AG09319 (cell line): ENCODE data around the gene SART1.

Experiments used
- DNase-seq: peaks from one replicate; pipeline ENCODE4 v3.0.0-alpha.2; 2010; ENCODE audit warnings: low read depth; ENCODE audit errors: extremely low read depth
- TF ChIP-seq, protein P1 (sequence below): IDR thresholded peaks from 2 replicates; pipeline ENCODE4 v1.5.1; 2011; ENCODE audit warnings: low read depth, mild to moderate bottlenecking, inconsistent platforms, low read length, moderate library complexity

The SART1 gene

DNA sequence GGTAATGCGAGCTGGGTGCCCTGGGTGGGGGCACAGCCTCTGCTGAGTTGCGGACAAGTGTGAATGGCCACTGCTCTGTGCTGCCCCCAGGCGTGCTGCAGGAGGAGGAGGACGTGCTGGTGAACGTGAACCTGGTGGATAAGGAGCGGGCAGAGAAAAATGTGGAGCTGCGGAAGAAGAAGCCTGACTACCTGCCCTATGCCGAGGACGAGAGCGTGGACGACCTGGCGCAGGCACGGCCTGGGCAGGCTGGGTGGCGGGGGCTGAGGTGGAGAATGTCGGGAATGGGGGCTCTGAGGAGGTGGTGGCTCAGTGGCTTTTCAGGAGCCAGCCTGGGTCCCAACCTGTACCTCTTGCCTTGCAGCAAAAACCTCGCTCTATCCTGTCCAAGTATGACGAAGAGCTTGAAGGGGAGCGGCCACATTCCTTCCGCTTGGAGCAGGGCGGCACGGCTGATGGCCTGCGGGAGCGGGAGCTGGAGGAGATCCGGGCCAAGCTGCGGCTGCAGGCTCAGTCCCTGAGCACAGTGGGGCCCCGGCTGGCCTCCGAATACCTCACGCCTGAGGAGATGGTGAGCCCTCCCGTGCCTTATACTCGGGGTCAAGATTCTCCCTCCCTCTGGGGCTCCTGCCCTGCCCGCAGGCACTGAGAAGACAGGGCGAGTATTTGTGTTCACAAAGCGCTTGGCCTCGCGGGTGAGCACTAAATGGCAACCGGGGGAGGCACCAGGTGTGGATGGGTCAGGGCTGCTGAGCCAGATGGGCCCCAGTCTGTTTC is 4.6 kb downstream of the SART1 start:
- TF ChIP-seq, protein P1, sequence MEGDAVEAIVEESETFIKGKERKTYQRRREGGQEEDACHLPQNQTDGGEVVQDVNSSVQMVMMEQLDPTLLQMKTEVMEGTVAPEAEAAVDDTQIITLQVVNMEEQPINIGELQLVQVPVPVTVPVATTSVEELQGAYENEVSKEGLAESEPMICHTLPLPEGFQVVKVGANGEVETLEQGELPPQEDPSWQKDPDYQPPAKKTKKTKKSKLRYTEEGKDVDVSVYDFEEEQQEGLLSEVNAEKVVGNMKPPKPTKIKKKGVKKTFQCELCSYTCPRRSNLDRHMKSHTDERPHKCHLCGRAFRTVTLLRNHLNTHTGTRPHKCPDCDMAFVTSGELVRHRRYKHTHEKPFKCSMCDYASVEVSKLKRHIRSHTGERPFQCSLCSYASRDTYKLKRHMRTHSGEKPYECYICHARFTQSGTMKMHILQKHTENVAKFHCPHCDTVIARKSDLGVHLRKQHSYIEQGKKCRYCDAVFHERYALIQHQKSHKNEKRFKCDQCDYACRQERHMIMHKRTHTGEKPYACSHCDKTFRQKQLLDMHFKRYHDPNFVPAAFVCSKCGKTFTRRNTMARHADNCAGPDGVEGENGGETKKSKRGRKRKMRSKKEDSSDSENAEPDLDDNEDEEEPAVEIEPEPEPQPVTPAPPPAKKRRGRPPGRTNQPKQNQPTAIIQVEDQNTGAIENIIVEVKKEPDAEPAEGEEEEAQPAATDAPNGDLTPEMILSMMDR: no peak
- no peak for DNase-seq

DNA sequence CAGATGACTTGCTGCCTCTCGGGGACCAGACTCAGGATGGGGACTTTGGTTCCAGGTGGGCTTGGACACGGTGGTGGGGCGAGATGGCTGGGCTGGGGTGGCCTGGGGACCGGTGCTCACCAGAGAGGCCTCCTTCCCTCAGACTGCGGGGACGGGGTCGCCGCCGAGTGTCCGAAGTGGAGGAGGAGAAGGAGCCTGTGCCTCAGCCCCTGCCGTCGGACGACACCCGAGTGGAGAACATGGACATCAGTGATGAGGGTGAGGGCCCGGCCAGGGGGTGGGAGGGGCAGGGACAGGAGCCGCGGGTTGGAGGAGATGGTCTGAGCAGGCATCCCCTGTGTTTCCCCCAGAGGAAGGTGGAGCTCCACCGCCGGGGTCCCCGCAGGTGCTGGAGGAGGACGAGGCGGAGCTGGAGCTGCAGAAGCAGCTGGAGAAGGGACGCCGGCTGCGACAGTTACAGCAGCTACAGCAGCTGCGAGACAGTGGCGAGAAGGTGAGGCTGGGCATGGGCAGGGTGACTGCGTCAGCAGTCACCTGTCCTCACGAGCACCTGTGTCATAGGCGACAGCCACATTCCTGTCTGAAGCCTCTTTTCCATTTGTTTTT is 5.9 kb downstream of the SART1 start:
- TF ChIP-seq, protein P1: no peak
- DNase-seq: no peak

DNA sequence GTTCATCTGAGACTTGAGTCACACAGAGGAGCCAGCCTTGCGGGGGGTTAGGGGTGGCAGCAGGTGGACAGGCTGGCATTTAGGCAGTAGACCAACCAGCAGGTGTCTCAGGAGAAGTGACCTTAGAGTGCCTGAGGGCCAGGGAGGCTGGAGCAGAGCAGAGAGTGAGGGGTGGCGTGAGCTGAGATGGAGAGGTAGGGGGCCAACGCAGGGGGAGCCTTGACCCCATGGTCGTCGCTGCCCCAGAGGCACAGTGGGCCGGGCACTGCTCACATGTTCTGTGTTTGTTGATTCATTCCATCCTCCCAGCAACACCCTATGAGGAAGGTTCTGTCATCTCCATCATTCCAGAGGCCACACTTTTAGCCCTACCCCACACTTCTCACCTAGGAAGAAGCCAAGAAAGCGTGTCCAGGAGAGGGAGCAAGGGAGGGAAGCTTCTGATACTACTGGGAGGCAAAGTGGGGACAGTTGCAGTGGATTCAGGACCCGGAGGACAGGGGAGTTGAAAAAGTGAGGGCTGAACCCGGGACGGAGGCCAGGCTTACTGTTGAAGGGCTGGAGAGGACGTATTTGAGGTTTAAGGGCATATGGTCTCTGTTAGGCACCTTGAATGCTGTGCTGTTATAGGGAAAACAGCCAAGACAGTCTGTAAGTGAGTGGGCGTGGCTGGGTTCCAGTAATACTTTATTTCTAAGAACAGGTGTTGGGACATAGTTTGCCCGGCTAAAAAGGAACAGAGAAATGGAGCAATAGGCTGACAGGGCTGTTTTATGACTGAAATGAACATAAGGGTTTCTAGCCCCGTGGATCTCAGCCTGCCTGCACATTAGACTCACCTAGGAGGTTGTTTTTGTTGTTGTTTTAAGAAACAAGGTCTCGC is 7.3 kb downstream of the SART1 start:
- TF ChIP-seq, protein P1: no peak
- DNase-seq: no peak

DNA sequence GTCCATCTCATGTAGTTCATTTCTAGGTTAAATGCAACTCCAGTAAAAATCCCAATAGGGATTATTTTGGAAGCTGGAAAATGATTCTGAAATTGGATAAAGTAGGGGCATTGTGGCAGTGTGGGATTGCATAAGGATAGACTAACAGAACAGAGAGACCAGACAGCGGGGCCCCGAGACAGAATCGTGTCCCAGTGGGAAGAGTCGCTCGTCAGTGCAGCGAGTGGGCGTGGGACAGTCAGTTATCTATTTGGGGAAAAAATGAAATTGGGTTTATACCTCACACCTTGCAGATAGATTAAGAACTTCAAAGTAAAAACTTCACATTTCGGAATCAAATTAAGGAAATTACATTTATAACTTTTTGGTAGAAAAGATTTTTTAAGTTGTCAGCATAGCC is 10.6 kb downstream of the SART1 start:
- no peak for DNase-seq
- TF ChIP-seq, protein P1: no peak

DNA sequence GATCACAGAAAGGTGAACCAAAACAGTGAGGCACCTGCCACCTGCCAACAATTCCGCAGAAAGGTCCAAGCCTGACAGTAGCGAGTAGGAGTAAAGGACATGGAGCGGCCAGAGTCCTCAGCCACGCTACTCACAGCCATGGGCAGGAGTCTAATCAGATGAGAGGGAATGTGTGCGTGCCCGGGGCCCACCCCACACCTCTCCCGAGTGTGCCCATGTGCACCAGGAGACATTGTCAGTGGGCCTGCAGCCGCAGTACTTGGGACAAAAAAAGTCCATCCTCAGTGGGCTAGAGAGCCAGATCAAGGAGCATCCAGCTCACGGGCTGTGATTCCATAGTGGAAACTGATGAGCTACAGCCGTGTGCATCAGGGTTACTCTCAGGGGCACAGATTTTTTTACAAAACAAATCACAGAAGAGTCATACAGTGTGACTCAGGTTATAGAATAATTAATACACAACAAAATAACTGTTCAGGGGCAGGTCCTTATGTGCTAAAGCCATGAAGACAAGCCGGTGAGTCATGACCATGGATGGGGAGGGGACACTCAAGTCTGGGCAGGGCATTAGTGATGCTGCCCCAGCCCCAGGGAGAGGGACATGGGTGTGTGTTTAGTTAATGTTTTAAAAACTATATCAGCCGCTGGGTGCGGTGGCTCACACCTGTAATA is 12.0 kb downstream of the SART1 start:
- TF ChIP-seq, protein P1: no peak
- DNase-seq: no peak

DNA sequence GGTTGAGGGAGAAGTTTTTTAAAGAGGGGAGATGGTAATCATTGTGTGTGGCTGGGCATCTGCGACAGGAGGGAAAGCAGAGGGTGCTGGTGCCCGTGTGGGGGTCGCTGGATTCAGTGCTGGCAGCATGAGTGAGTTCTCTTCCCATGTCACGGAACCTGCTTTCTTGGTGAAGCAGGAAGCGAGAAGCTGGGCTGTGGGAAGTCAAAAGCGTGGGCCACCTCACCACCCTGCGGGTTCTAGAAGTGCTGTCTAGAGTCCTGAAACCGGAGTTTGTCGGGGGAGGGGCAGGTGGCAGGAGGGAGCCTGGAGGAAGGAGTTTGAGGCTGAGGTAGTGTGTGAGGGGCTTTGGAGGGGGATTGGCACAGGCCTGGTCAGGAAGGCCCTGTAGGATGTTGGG is 14.2 kb downstream of the SART1 start:
- TF ChIP-seq, protein P1: no peak

More for the DNA sequence above, 14.2 kb downstream of the SART1 start:
- no peak for DNase-seq
